NCI-H510A (cell line): ENCODE measurements around the gene FRAS1.

ENCODE experiments used
- DNase-seq: peaks from one replicate; lab custom pipeline; 2025; lab: John Stamatoyannopoulos, UW

Gene FRAS1

GRCh38 chr4:78372355-78372988 lies 315.3 kb downstream of the FRAS1 start:
- DNase-seq = no peak

DNA sequence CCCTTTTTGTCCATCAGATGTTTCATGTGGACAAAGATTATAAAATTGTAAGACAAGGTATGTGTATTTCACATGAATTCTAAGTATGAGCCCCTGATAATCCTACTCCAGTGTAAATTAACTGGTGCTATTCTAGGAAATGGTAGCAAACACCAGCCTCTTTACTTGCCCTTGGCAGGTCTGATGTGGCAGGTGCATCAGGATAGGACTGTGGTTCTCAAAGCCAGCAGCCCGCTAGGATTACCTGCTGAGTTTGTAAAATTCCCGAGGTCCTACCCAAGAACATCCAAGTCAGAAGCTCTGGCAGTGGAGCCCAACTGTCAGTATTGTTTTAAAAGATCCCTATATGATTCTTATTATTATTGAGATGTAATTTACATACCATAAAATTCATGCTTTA lies 320.4 kb downstream of the FRAS1 start:
- no peak for DNase-seq

GRCh38 chr4:78379040-78379439 lies 321.9 kb downstream of the FRAS1 start:
- no peak for DNase-seq

DNA sequence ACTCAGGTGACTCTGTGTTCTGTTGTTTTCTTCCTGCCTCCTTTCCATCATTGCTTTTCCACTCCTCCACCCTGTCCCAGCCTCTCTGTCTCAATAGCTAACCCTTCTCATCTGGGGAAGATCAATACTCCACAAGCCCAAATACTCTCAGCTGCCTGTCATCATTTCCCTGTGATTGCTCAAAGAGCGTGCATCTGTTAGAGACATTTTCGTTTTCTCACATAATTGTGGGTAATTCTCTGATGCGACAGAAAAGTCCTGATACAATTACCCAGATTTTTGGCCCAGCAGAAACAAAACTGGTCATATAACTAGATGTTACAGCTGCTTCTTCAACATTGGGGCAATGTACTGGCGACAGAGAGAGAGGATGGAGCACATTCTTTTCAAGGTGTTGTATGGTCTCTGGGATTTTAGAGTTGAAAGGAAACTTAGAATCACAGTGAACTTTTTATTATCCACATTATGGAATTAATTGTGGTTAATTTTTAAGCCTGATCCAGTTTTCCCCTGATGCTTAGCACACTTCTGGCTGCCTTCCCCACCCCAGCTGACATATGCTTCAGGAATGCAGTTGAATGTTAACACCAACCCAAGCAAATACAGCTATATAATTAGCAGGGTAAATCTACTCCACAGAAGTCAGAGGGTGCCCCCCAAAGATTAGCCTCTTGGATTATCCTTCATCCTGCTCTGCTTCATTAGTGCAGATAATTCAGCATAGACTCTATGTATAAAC lies 323.0 kb downstream of the FRAS1 start:
- DNase-seq = no peak

DNA sequence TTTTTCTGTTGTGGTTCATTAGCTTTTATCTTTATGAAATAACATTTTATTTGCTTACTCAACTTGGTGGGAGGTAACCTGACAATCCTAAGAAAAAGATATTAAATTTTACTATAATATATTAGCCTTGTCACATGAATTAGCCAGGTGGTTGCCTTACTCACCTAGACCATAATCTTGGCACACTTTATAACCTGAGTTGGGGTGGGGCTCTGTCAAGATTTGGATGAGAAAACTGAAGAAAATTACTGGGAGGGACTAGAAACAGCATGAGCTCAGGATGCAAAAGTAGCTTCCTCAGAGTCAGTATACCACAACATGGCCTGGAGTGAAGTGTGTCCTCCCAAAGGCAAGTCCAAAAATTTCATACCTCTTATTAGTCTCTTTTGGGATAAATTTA lies 329.6 kb downstream of the FRAS1 start:
- no peak for DNase-seq

GRCh38 chr4:78395642-78396041 lies 338.5 kb downstream of the FRAS1 start:
- no peak for DNase-seq

- DNase-seq = no peak
These were observed 339.6 kb downstream of the FRAS1 start for GRCh38 chr4:78396613-78397291.

GRCh38 chr4:78397292-78397630 lies 340.1 kb downstream of the FRAS1 start:
- no peak for DNase-seq

- DNase-seq = no peak
These were observed 352.6 kb downstream of the FRAS1 start for GRCh38 chr4:78409612-78410202.

DNA sequence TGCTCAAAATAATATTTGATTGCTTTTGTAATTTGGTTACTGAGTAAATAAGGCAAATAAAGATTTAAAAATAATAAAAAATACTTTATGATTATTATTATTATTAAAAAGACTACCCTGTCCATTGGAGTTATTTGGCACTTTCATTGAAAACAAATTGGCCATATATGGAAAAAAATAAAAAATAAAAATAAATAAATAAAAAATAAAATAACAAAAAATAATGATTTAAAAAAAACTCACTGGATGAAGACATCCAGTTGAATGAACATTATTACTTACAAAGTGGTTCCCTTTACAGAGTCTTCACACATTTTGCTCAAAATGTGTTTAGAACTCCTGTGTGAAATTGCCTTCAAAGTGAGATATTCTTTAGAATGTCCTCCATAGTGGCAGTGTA lies 353.1 kb downstream of the FRAS1 start:
- DNase-seq = no peak

GRCh38 chr4:78410676-78411075 lies 353.6 kb downstream of the FRAS1 start:
- DNase-seq = no peak

DNA sequence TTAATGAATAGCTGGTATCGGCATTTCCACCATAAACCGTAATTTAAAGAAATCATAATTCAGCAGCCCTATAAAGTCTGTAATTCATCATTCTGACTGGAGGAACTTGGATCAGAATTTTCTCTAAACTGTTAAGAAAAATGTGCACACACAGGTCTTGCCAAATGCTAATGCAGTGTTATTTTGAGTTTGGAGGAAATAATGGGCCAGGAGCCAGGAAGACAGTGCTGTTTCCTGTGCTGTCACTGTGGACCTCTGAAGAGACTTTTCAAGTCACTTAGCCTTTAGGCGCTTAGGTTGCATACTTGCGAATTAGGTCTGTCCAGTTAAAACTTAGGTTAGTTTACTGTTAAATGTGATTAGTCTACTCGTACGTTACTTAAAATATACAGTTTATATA lies 357.0 kb downstream of the FRAS1 start:
- DNase-seq = no peak

GRCh38 chr4:78417603-78418002 lies 360.5 kb downstream of the FRAS1 start:
- DNase-seq = no peak

DNA sequence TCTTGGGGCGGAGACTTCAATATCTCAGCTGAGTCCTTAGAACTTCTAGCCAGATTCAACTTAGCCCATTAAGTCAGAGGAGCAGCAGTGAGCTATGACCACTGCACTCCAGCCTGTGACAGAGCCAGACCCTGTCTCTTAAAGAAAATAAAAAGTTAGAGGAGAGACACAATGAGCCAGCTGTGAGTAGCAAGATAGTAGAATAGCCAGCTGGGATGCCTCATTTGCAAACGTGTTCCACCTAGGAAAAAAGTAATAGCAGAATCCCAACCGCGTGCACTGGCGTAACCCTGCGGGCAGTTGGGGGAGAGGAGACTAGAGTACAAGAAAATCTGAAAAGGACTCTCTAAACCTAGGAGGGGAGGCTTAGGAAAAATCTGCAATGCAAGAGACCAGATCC lies 361.3 kb downstream of the FRAS1 start:
- DNase-seq = no peak

- DNase-seq = no peak
These were observed 366.7 kb downstream of the FRAS1 start for GRCh38 chr4:78423790-78424189.

GRCh38 chr4:78424461-78424860 lies 367.3 kb downstream of the FRAS1 start:
- no peak for DNase-seq

DNA sequence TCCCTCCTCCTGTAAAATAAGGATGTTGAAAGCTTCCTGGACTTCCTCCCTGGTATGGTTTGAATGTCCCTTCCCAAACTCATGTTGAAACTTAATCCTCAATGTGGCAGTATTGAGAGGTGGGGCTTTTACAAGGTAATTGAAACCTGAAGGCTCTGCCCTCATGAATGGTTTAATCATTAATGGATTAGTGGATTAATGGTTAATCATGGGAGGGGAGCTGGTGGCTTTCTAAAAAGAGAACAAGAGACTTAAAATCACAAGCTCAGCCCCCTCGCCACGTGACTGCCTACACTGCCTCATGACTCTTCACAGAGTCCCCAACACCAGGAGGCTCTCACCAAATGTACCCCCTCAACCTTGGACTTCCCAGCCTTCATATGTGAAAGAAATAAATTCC lies 369.8 kb downstream of the FRAS1 start:
- DNase-seq = no peak

GRCh38 chr4:78428996-78429395 lies 371.9 kb downstream of the FRAS1 start:
- no peak for DNase-seq

GRCh38 chr4:78432896-78433295 lies 375.8 kb downstream of the FRAS1 start:
- DNase-seq = no peak

- no peak for DNase-seq
These were observed 380.5 kb downstream of the FRAS1 start for GRCh38 chr4:78437608-78438088.

- no peak for DNase-seq
These were observed 382.2 kb downstream of the FRAS1 start for GRCh38 chr4:78439328-78439727.

- DNase-seq = no peak
These were observed 384.6 kb downstream of the FRAS1 start for GRCh38 chr4:78441756-78442155.

DNA sequence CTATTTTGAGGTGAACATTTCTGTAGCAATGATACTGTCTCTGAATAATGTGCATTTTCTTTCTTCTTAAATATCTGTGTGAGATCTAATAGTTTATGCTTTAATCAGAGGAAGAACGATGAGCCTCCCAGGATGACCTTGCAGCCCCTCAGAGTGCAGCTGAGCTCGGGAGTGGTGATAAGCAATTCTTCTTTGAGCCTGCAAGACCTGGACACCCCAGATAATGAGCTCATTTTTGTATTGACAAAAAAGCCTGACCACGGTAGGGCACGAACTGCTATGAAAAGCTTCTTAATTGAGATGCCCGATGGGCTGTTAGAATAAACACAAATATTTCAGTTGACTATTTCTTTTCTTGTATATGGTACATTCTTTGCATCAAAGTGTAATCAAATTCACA lies 389.5 kb downstream of the FRAS1 start:
- no peak for DNase-seq
